GM06990 (cell line): ENCODE measurements around the gene DOCK4.
A peak's percentile ranks its signal among the peaks of the same experiment; 100 is the strongest.

Source experiments
- DNase-seq: peaks from one replicate; pipeline ENCODE4 v3.0.0-alpha.2; 2011; ENCODE audit not compliant: insufficient read length; ENCODE audit errors: extremely low read depth
- H3K27me3 ChIP-seq: replicated peaks from 2 replicates; pipeline ENCODE4 v1.6.0; 2011; ENCODE audit warnings: low read length; ENCODE audit not compliant: control insufficient read depth, insufficient read depth
- H3K36me3 ChIP-seq: 2 replicates; pipeline ENCODE4 v1.5.1; 2011; ENCODE audit warnings: low read length; ENCODE audit not compliant: control insufficient read depth, insufficient read depth
- H3K4me3 ChIP-seq: replicated peaks from 2 replicates; pipeline ENCODE4 v1.5.1; 2011; ENCODE audit warnings: low read depth, mild to moderate bottlenecking, control low read depth, low read length
- TF ChIP-seq, protein P1 (sequence below): IDR thresholded peaks from 2 replicates; pipeline ENCODE4 v1.5.1; 2011; ENCODE audit warnings: low read length, control low read depth, mild to moderate bottlenecking, inconsistent platforms; ENCODE audit not compliant: insufficient read depth, poor library complexity, severe bottlenecking

DOCK4 gene

DNA sequence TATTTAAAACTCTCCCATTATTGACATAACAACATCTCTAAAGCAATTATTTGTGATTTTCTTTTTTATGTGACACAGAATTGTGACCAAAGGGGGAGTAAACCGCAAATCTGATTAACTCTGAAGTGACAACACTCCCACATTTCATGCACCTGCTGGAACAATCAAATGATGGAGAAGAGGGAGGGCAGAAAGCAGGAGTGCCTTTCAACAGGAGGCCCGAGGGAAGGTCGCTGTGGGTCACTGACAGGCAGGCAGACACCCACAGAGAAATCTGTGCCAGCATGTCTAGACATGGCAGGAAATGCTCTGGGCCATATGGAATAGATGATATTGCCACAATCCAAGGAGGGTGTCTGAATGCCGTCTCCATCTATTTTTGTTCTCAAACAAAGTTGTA, 247.3 kb downstream of the DOCK4 start:
- Histone ChIP-seq H3K36me3 (no peaks in the 10 kb centered on the region), H3K4me3 (no peak overlapping the region), H3K27me3 (no peaks in the 10 kb centered on the region)
- no peak for DNase-seq
- TF ChIP-seq, protein P1, sequence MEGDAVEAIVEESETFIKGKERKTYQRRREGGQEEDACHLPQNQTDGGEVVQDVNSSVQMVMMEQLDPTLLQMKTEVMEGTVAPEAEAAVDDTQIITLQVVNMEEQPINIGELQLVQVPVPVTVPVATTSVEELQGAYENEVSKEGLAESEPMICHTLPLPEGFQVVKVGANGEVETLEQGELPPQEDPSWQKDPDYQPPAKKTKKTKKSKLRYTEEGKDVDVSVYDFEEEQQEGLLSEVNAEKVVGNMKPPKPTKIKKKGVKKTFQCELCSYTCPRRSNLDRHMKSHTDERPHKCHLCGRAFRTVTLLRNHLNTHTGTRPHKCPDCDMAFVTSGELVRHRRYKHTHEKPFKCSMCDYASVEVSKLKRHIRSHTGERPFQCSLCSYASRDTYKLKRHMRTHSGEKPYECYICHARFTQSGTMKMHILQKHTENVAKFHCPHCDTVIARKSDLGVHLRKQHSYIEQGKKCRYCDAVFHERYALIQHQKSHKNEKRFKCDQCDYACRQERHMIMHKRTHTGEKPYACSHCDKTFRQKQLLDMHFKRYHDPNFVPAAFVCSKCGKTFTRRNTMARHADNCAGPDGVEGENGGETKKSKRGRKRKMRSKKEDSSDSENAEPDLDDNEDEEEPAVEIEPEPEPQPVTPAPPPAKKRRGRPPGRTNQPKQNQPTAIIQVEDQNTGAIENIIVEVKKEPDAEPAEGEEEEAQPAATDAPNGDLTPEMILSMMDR: no peak

DNA sequence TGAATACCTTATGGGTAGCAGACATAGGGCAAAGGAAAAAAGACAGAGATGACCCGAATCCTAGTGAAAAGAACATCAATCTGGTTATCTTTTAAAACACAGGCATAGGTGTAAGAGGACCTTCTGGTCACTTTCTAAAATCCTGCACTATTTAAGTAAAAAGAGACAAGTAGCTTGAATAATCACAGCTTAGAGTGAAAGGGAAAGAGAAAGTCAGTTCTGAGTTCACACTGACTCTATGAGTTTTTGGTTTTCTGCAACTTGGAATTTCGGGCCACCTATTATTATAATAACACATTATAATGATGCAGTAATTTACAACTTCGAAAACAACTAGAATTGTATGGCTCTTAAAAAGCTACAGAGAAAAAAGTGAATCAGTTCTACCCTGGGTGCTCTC, 247.8 kb downstream of the DOCK4 start:
- TF ChIP-seq, protein P1: no peak
- Histone ChIP-seq H3K4me3 (no peak overlapping the region), H3K27me3 (no peaks in the 10 kb centered on the region), H3K36me3 (no peaks in the 10 kb centered on the region)
- DNase-seq: no peak

DNA sequence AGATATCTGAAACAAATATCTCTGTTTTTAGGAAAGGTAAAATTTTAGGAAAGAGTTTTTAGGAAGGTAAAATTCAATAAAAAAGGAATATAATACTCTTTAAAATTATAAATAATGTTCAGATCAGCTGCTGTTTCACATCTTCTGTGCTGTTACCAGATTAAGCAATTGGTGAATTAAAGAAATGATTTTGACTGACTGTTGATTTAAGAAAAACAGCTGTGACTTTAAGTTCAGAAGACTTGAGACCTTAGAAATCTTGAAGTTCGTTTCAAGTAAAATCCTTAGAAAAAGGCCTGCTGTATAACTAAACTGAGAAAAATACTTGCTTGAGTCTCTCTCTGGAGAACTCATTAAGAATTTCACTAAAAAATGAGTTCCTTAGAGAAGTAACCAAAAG, 250.6 kb downstream of the DOCK4 start:
- TF ChIP-seq, protein P1: no peak
- Histone ChIP-seq H3K4me3 (no peak overlapping the region), H3K36me3 (no peaks in the 10 kb centered on the region), H3K27me3 (no peaks in the 10 kb centered on the region)
- no peak for DNase-seq

DNA sequence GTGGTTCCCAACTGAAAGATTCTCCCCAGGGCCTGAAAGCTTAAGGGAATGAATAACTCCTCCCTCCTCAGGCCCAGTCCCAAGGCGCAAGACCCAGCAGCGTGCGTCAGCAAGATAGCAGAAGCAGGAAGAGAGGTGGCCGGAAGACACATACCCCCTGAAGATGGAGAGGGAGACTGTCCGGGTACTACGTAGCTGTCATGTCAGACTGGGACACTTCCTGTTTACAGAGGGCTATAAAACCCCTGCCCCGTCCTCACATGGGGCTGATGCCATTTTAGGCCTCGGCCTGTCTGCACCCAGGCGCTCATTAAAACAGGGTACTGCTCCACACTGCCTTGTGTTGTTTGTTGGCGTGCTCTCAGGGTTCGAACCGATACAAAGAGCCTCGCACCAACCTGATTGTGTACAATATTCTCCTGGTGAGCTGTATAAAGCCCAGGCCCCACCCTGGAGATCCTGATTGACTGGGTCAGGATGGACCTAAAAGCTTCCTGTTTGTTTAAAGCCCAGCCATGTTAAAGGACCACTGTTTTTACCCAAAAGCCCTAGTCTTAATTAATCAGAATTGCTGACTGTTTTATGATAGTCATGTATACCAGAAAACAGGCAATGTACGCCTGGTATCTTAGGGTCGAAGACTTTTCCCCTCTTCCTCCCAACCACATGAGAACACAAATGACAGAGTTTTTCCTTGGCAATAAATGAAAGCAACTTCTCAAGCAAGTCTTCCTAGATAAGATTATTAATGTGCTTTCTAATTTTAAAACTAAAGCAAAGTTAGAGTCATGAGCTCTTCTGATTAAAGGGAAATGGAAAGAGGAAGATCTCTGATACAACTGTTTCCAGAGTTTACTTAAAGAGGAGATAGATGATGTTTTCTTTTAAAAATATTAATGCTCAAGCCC, 251.5 kb downstream of the DOCK4 start:
- Histone ChIP-seq H3K27me3 (no peaks in the 10 kb centered on the region), H3K4me3 (no peak overlapping the region), H3K36me3 (no peaks in the 10 kb centered on the region)
- DNase-seq: no peak
- TF ChIP-seq, protein P1: no peak

DNA sequence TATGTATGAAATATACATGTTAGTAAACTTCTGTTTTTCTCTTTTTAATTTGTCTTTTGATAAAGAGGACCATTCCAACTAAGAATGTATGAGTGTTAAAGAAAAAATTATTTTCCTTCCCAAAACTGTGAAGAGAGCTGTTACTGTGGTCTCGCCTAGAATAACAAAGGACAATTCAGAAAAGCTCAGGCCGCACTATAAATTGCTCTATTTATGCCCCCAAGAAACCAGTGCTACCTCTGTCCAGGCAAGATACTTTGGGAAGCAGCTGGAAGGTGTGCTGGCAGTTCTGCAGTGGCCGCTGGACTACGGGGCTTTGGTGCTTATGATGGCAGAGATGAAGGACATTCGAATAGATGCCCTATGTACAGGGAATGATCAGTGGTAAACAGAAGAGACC, 252.1 kb downstream of the DOCK4 start:
- DNase-seq: no peak
- H3K4me3 ChIP-seq: no peak overlapping the region
- TF ChIP-seq, protein P1: no peak
- H3K36me3 ChIP-seq: no peaks in the 10 kb centered on the region
- no peaks in the 10 kb centered on the region for H3K27me3 ChIP-seq

DNA sequence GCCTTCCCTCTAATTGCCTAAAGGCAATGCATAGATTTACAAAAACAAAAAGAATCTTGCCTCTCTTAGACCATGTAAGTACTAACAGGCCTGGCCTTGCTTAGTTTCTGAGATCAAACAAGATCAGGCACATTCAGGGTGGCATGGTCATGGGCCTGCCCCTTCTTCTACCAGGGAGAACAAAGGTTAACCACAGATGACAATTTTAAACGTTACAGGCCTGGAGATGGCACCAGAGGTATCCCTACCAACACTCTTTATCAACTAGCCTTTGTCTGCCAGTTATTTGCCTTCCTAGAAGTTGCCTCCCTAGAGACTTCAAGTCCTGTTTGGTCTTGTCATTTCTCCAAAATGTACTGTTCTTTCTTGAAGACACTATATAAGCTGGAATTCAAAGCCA, 252.6 kb downstream of the DOCK4 start:
- no peak for DNase-seq
- H3K4me3 ChIP-seq: no peak overlapping the region
- TF ChIP-seq, protein P1: peak; percentile 10
- H3K36me3 ChIP-seq: no peaks in the 10 kb centered on the region
- H3K27me3 ChIP-seq: no peaks in the 10 kb centered on the region
